ENCODE measurements around the gene EFCAB12.

The EFCAB12 gene

GRCh38 chr3:129428376-129429079 is at the start of gene EFCAB12:
TSS of gene EFCAB12 (minus strand) at chr3:129428636. CDS start at chr3:129428488, 148 bp downstream.
- TF ChIP-seq HDGF (IDR thresholded peaks at IDR 0.05; ENCODE audit: borderline replicate concordance) = no peak
- no peak for TF ChIP-seq LEF1 (IDR thresholded peaks at IDR 0.05; ENCODE audit: borderline replicate concordance)
- no peak for TF ChIP-seq PKNOX1 (IDR thresholded peaks at IDR 0.05)
- no peak for TF ChIP-seq BHLHE40 (IDR thresholded peaks at IDR 0.05; ENCODE audit: borderline replicate concordance)
- no peak for TF ChIP-seq ARNT (IDR thresholded peaks at IDR 0.05)
- no peak for TF ChIP-seq L3MBTL2 (conservative IDR thresholded peaks at IDR 0.05)
- no peak for TF ChIP-seq FOXM1 (IDR thresholded peaks at IDR 0.05; ENCODE audit: borderline replicate concordance)
- no peak for TF ChIP-seq SUZ12 (IDR thresholded peaks at IDR 0.05)
- TF ChIP-seq FOXA1 (IDR thresholded peaks at IDR 0.05) = no peak
- no peak for TF ChIP-seq NFRKB (IDR thresholded peaks at IDR 0.05)
- TF ChIP-seq TARDBP (IDR thresholded peaks at IDR 0.05) = no peak
- TF ChIP-seq SP1 (IDR thresholded peaks at IDR 0.05) = no peak
- no peak for TF ChIP-seq CTBP1 (IDR thresholded peaks at IDR 0.05; ENCODE audit: borderline replicate concordance)
- no peak for TF ChIP-seq ZNF384 (IDR thresholded peaks at IDR 0.05)
- no peak for TF ChIP-seq FOXK2 (IDR thresholded peaks at IDR 0.05)
- POLR2A ChIA-PET = interaction anchor here (1.2 to 1.9 kb wide), 3 partner anchors 10 to 12 kb away, joined by 6 to 13 read pairs (median 13); partner anchors contain the start of genes IFT122 and MBD4
- CTCF ChIA-PET = no interaction called here
- peak; percentile 72 for DNase-seq (ENCODE audit: extremely low spot score)

- no peak for TF ChIP-seq BHLHE40 (IDR thresholded peaks at IDR 0.05; ENCODE audit: borderline replicate concordance)
- no peak for TF ChIP-seq HDGF (IDR thresholded peaks at IDR 0.05; ENCODE audit: borderline replicate concordance)
- no peak for TF ChIP-seq TARDBP (IDR thresholded peaks at IDR 0.05)
- no peak for TF ChIP-seq ELF4 (IDR thresholded peaks at IDR 0.05)
- TF ChIP-seq SP1 (IDR thresholded peaks at IDR 0.05) = no peak
- no peak for TF ChIP-seq PKNOX1 (IDR thresholded peaks at IDR 0.05)
- TF ChIP-seq CTBP1 (IDR thresholded peaks at IDR 0.05; ENCODE audit: borderline replicate concordance) = no peak
- TF ChIP-seq SUZ12 (IDR thresholded peaks at IDR 0.05) = no peak
- no peak for TF ChIP-seq L3MBTL2 (conservative IDR thresholded peaks at IDR 0.05)
- CTCF ChIA-PET = no interaction called here
- POLR2A ChIA-PET = no interaction called here
- no peak for DNase-seq (ENCODE audit: extremely low spot score)
These were observed 48.1 kb upstream of the EFCAB12 start for GRCh38 chr3:129476586-129476985.

- TF ChIP-seq NFRKB (IDR thresholded peaks at IDR 0.05) (no peak), ELF4 (IDR thresholded peaks at IDR 0.05) (no peak), HDGF (IDR thresholded peaks at IDR 0.05; ENCODE audit: borderline replicate concordance) (no peak), SUZ12 (IDR thresholded peaks at IDR 0.05) (no peak), FOXA1 (IDR thresholded peaks at IDR 0.05) (no peak)
- no peak for DNase-seq (ENCODE audit: extremely low spot score)
- POLR2A ChIA-PET = no interaction called here
- CTCF ChIA-PET = interaction anchor here (1.3 kb wide), 1 partner anchor 14 kb away, joined by 3 read pairs; no protein-coding TSS in a partner anchor
These were observed 47.4 kb upstream of the EFCAB12 start for GRCh38 chr3:129475863-129476262.

GRCh38 chr3:129474984-129475804 is 46.8 kb upstream of the EFCAB12 start:
- no peak for DNase-seq (ENCODE audit: extremely low spot score)
- POLR2A ChIA-PET = no interaction called here
- no peak for TF ChIP-seq HDGF (IDR thresholded peaks at IDR 0.05; ENCODE audit: borderline replicate concordance)
- no peak for TF ChIP-seq SP1 (IDR thresholded peaks at IDR 0.05)
- CTCF ChIA-PET = interaction anchor here (1.3 kb wide), 1 partner anchor 15 kb away, joined by 3 read pairs; no protein-coding TSS in a partner anchor

- TF ChIP-seq CTBP1 (IDR thresholded peaks at IDR 0.05; ENCODE audit: borderline replicate concordance) = no peak
- TF ChIP-seq HDGF (IDR thresholded peaks at IDR 0.05; ENCODE audit: borderline replicate concordance) = no peak
- TF ChIP-seq FOXK2 (IDR thresholded peaks at IDR 0.05) = no peak
- no peak for TF ChIP-seq FOXA1 (IDR thresholded peaks at IDR 0.05)
- TF ChIP-seq FOXM1 (IDR thresholded peaks at IDR 0.05; ENCODE audit: borderline replicate concordance) = no peak
- no peak for TF ChIP-seq ELF4 (IDR thresholded peaks at IDR 0.05)
- no peak for TF ChIP-seq BHLHE40 (IDR thresholded peaks at IDR 0.05; ENCODE audit: borderline replicate concordance)
- TF ChIP-seq LEF1 (IDR thresholded peaks at IDR 0.05; ENCODE audit: borderline replicate concordance) = no peak
- TF ChIP-seq SP1 (IDR thresholded peaks at IDR 0.05) = no peak
- no peak for TF ChIP-seq ZNF384 (IDR thresholded peaks at IDR 0.05)
- no peak for TF ChIP-seq SUZ12 (IDR thresholded peaks at IDR 0.05)
- TF ChIP-seq TARDBP (IDR thresholded peaks at IDR 0.05) = no peak
- no peak for TF ChIP-seq L3MBTL2 (conservative IDR thresholded peaks at IDR 0.05)
- no peak for TF ChIP-seq PKNOX1 (IDR thresholded peaks at IDR 0.05)
- TF ChIP-seq ARNT (IDR thresholded peaks at IDR 0.05) = no peak
- ChIA-PET CTCF (no interaction called here), POLR2A (no interaction called here)
- DNase-seq (ENCODE audit: extremely low spot score) = no peak
These were observed 45.3 kb upstream of the EFCAB12 start for GRCh38 chr3:129473769-129474152.

Data from HEK293T (cell line).